Nephron (organoid): ENCODE data around the gene SEPTIN10.

Experiments
- H3K27ac Mint-ChIP-seq, 3 experiments: 2 replicates each; pipeline ENCODE4 v1.8.0; 2020; ENCODE audit warnings: mixed read lengths in 3 of 3, mild to moderate bottlenecking in 2 of 3, moderate library complexity in 1 of 3
- H3K27me3 Mint-ChIP-seq: 2 replicates; pipeline ENCODE4 v1.8.0; 2021; ENCODE audit warnings: low read depth, mild to moderate bottlenecking, moderate library complexity, mixed read lengths
- H3K36me3 Mint-ChIP-seq: 2 replicates; pipeline ENCODE4 v1.8.0; 2020; ENCODE audit warnings: low read depth, mixed read lengths
- H3K4me1 Mint-ChIP-seq: 2 replicates; pipeline ENCODE4 v1.8.0; 2020; ENCODE audit warnings: mixed read lengths
- H3K4me3 Mint-ChIP-seq, 3 experiments: 2 replicates each; pipeline ENCODE4 v1.8.0; 2020; ENCODE audit warnings: mild to moderate bottlenecking in 3 of 3, mixed read lengths in 3 of 3, moderate library complexity in 2 of 3
- H3K9me3 Mint-ChIP-seq: 2 replicates; pipeline ENCODE4 v1.8.0; 2020; ENCODE audit warnings: mixed read lengths
- CTCF ChIP-seq, 3 experiments: fragments of 200-600 bp; sonication (generic); IDR thresholded peaks; one replicate each; pipeline ENCODE4 v1.5.0; 2021; ENCODE audit warnings: antibody characterized with exemption in 3 of 3; ENCODE audit not compliant: unreplicated experiment in 3 of 3

SEPTIN10 gene

GRCh38 chr2:109527079-109527478 lies 86.7 kb downstream of the SEPTIN10 start:
- no peaks in the 10 kb centered on the region for H3K9me3 Mint-ChIP-seq
- H3K27me3 Mint-ChIP-seq = peaks cover 7% of the 10 kb centered on the region

GRCh38 chr2:109526442-109526970 lies 87.3 kb downstream of the SEPTIN10 start:
- Mint-ChIP-seq H3K27me3 (peaks cover 7% of the 10 kb centered on the region), H3K36me3 (no peaks in the 10 kb centered on the region), H3K4me3 (no peak overlapping the region), H3K27ac (no peak overlapping the region), H3K9me3 (no peaks in the 10 kb centered on the region), H3K4me1 (peaks cover 12% of the 10 kb centered on the region)
- no peak for TF ChIP-seq CTCF (IDR thresholded peaks at IDR 0.05; ENCODE audit: unreplicated experiment in 3 of 3)

More at GRCh38 chr2:109527079-109527478, 86.7 kb downstream of the SEPTIN10 start:
- TF ChIP-seq CTCF (IDR thresholded peaks at IDR 0.05; ENCODE audit: unreplicated experiment in 3 of 3) = no peak
- no peak overlapping the region for H3K4me3 Mint-ChIP-seq
- H3K4me1 Mint-ChIP-seq = peaks cover 12% of the 10 kb centered on the region
- no peak overlapping the region for H3K27ac Mint-ChIP-seq
- H3K36me3 Mint-ChIP-seq = no peaks in the 10 kb centered on the region

GRCh38 chr2:109525836-109526235 lies 87.9 kb downstream of the SEPTIN10 start:
- H3K36me3 Mint-ChIP-seq = no peaks in the 10 kb centered on the region
- peaks cover 7% of the 10 kb centered on the region for H3K27me3 Mint-ChIP-seq
- H3K9me3 Mint-ChIP-seq = no peaks in the 10 kb centered on the region
- H3K27ac Mint-ChIP-seq = no peak overlapping the region
- TF ChIP-seq CTCF (IDR thresholded peaks at IDR 0.05; ENCODE audit: unreplicated experiment in 3 of 3) = no peak
- no peak overlapping the region for H3K4me3 Mint-ChIP-seq
- H3K4me1 Mint-ChIP-seq = peaks cover 12% of the 10 kb centered on the region

- peaks cover 4% of the 10 kb centered on the region for H3K4me1 Mint-ChIP-seq
- H3K27me3 Mint-ChIP-seq = peaks cover 12% of the 10 kb centered on the region
- no peak for TF ChIP-seq CTCF (IDR thresholded peaks at IDR 0.05; ENCODE audit: unreplicated experiment in 3 of 3)
- no peaks in the 10 kb centered on the region for H3K9me3 Mint-ChIP-seq
- no peak overlapping the region for H3K4me3 Mint-ChIP-seq
- no peaks in the 10 kb centered on the region for H3K36me3 Mint-ChIP-seq
- H3K27ac Mint-ChIP-seq = no peak overlapping the region
These were observed 90.0 kb downstream of the SEPTIN10 start for GRCh38 chr2:109523536-109524361.

- peaks cover 12% of the 10 kb centered on the region for H3K27me3 Mint-ChIP-seq
- H3K27ac Mint-ChIP-seq = no peak overlapping the region
- H3K4me3 Mint-ChIP-seq = no peak overlapping the region
- no peaks in the 10 kb centered on the region for H3K36me3 Mint-ChIP-seq
- H3K9me3 Mint-ChIP-seq = no peaks in the 10 kb centered on the region
- TF ChIP-seq CTCF (IDR thresholded peaks at IDR 0.05; ENCODE audit: unreplicated experiment in 3 of 3) = no peak
- H3K4me1 Mint-ChIP-seq = peaks cover 10% of the 10 kb centered on the region
These were observed 90.6 kb downstream of the SEPTIN10 start for GRCh38 chr2:109523121-109523520.

- no peak overlapping the region for H3K4me3 Mint-ChIP-seq
- no peaks in the 10 kb centered on the region for H3K9me3 Mint-ChIP-seq
- no peaks in the 10 kb centered on the region for H3K36me3 Mint-ChIP-seq
- TF ChIP-seq CTCF (IDR thresholded peaks at IDR 0.05; ENCODE audit: unreplicated experiment in 3 of 3) = no peak
- no peak overlapping the region for H3K27ac Mint-ChIP-seq
- peaks cover 17% of the 10 kb centered on the region for H3K4me1 Mint-ChIP-seq
- H3K27me3 Mint-ChIP-seq = peaks cover 19% of the 10 kb centered on the region
These were observed 91.7 kb downstream of the SEPTIN10 start for GRCh38 chr2:109522063-109522374.
